Sigmoid colon (tissue), 4 donors: Measurements from ENCODE around the gene GDF10.

Source experiments
- CTCF ChIP-seq, 4 experiments: fragments of 450-650 bp in 3 of 4; fragments of 200-600 bp in 1 of 4; IDR thresholded peaks; one replicate each; pipeline ENCODE4 v1.5.1; 2016 to 2019; ENCODE audit warnings: antibody characterized with exemption in 4 of 4, mild to moderate bottlenecking in 3 of 4, moderate library complexity in 2 of 4
- EP300 ChIP-seq, 4 donors: sonication (generic); formaldehyde crosslinking; IDR thresholded peaks; one replicate each; pipeline ENCODE4 v1.6.1; 2017; ENCODE audit warnings: antibody characterized with exemption in 4 of 4
- POLR2AphosphoS5 ChIP-seq, 4 donors: sonication (generic); formaldehyde crosslinking; IDR thresholded peaks; one replicate each; pipeline ENCODE4 v1.6.1; 2017; ENCODE audit warnings: antibody characterized with exemption in 4 of 4

- TF ChIP-seq CTCF (IDR thresholded peaks at IDR 0.05) (no peak), POLR2AphosphoS5 (IDR thresholded peaks at IDR 0.05) (no peak), EP300 (IDR thresholded peaks at IDR 0.05) (no peak)
Measured at GRCh38 chr10:47331491-47331890, 31.5 kb downstream of the GDF10 start.
